ENCODE data around the gene SIK3. TPM values are rescaled to one million over a fixed set of nuclear protein-coding genes. Genes with fewer than 3 reads are reported as not detected.

SIK3 gene
- total RNA-seq, 2 experiments from 2014 or later, result 81.4 to 86.1 TPM

DNA sequence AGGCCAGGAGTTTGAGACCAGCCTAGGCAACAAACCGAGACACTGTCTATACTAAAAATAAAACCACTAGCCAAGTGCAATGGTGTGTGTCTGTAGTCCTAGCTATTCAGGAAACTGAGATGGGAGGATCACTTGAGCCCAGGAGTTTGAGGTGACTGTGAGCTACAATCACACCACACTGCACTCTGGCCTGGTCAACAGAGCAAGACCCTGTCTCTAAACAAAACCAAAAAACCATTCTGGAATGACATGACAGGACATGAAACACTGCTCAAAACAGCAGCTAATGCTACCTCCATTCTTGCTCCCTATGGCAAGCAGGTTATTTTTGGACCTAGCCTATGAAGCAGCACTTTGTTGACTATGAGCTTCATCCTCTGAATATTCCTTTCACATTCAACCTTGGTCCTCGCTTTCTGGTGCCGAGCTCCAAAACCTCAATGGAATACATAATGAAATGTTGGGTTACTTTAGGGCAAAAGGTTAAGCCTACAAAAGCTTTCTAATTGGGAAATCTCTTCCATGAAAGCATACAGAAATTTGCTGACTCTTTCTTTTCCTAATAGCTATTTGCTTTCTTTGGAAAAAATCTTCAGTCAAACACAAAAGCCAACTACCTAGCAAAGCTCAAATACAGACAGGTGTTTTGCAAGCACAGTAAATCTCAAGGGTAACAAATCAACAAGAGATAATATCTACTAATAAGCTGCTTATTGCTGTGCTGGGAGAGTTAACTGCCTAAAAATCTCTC lies 21.1 kb downstream of the SIK3 start:
- ChIA-PET CTCF (interaction anchor here (1.6 kb wide), 1 partner anchor 14 kb away, joined by 3 read pairs; no protein-coding TSS in a partner anchor), POLR2A (interaction anchor here (0.7 to 1.6 kb wide), 4 partner anchors 9 to 48 kb away, joined by 3 to 4 read pairs (median 3); partner anchors contain the start of gene SIK3)
- intact Hi-C loops (cut with DNase I, micrococcal nuclease), result no loop called here
- Histone ChIP-seq H3K9me3 (ENCODE audit: control insufficient read depth in 1 of 2, insufficient read depth in 1 of 2, low read length in 2 of 2) (no peaks in the 10 kb centered on the region), H3K4me3 (ENCODE audit: low read length) (no peak overlapping the region), H3K27ac (ENCODE audit: low read depth in 1 of 2, low read length in 2 of 2) (no peak overlapping the region), H3K27me3 (ENCODE audit: control insufficient read depth in 1 of 2, insufficient read depth in 2 of 2, low read length in 2 of 2) (no peaks in the 10 kb centered on the region), H3K4me1 (ENCODE audit: insufficient read depth, low read length) (peaks cover 25% of the 10 kb centered on the region), H3K36me3 (ENCODE audit: insufficient read depth, low read length) (no peaks in the 10 kb centered on the region)
- H3K27ac Mint-ChIP-seq, result no peak overlapping the region
- no peak for DNase-seq
- H3K4me3 Mint-ChIP-seq, result no peak overlapping the region
- no peak for TF ChIP-seq CTCF (IDR thresholded peaks at IDR 0.05)
- H3K9me3 Mint-ChIP-seq, result no peaks in the 10 kb centered on the region
- no peak for ATAC-seq (ENCODE audit: poor library complexity)
- peaks cover 66% of the 10 kb centered on the region for H3K4me1 Mint-ChIP-seq (ENCODE audit: low read depth)
- no peaks in the 10 kb centered on the region for H3K27me3 Mint-ChIP-seq
- peaks cover 5% of the 10 kb centered on the region for H3K36me3 Mint-ChIP-seq (ENCODE audit: low read depth)

GRCh38 chr11:117075186-117075585 lies 23.0 kb downstream of the SIK3 start:
- Mint-ChIP-seq H3K4me1 (ENCODE audit: low read depth) (peaks cover 58% of the 10 kb centered on the region), H3K27me3 (no peaks in the 10 kb centered on the region), H3K4me3 (no peak overlapping the region), H3K27ac (no peak overlapping the region), H3K36me3 (ENCODE audit: low read depth) (no peaks in the 10 kb centered on the region), H3K9me3 (no peaks in the 10 kb centered on the region)
- intact Hi-C loops (cut with DNase I, micrococcal nuclease), result no loop called here
- POLR2A ChIA-PET, result no interaction called here
- ATAC-seq (ENCODE audit: poor library complexity) (no peak), DNase-seq (no peak)
- no peak for TF ChIP-seq CTCF (IDR thresholded peaks at IDR 0.05)
- Histone ChIP-seq H3K27ac (ENCODE audit: low read depth in 1 of 2, low read length in 2 of 2) (no peak overlapping the region), H3K9me3 (ENCODE audit: control insufficient read depth in 1 of 2, insufficient read depth in 1 of 2, low read length in 2 of 2) (no peaks in the 10 kb centered on the region), H3K4me3 (ENCODE audit: low read length) (no peak overlapping the region), H3K27me3 (ENCODE audit: control insufficient read depth in 1 of 2, insufficient read depth in 2 of 2, low read length in 2 of 2) (no peaks in the 10 kb centered on the region), H3K4me1 (ENCODE audit: insufficient read depth, low read length) (peaks cover 34% of the 10 kb centered on the region), H3K36me3 (ENCODE audit: insufficient read depth, low read length) (no peaks in the 10 kb centered on the region)
- CTCF ChIA-PET, result interaction anchor here (0.6 to 1.2 kb wide), 2 partner anchors 178 to 195 kb away, joined by 3 read pairs; no protein-coding TSS in a partner anchor

- Histone ChIP-seq H3K27me3 (ENCODE audit: control insufficient read depth in 1 of 2, insufficient read depth in 2 of 2, low read length in 2 of 2) (no peaks in the 10 kb centered on the region), H3K27ac (ENCODE audit: low read depth in 1 of 2, low read length in 2 of 2) (no peak overlapping the region), H3K4me3 (ENCODE audit: low read length) (no peak overlapping the region), H3K36me3 (ENCODE audit: insufficient read depth, low read length) (no peaks in the 10 kb centered on the region), H3K9me3 (ENCODE audit: control insufficient read depth in 1 of 2, insufficient read depth in 1 of 2, low read length in 2 of 2) (no peaks in the 10 kb centered on the region), H3K4me1 (ENCODE audit: insufficient read depth, low read length) (peaks cover 34% of the 10 kb centered on the region)
- Mint-ChIP-seq H3K27ac (no peak overlapping the region), H3K4me1 (ENCODE audit: low read depth) (peaks cover 66% of the 10 kb centered on the region), H3K27me3 (no peaks in the 10 kb centered on the region), H3K4me3 (no peak overlapping the region), H3K9me3 (no peaks in the 10 kb centered on the region), H3K36me3 (ENCODE audit: low read depth) (no peaks in the 10 kb centered on the region)
- DNase-seq, result no peak
- intact Hi-C loops (cut with DNase I, micrococcal nuclease), result no loop called here
- TF ChIP-seq CTCF (IDR thresholded peaks at IDR 0.05), result no peak
- ATAC-seq (ENCODE audit: poor library complexity), result no peak
- POLR2A ChIA-PET, result interaction anchor here (0.8 to 1.2 kb wide), 2 partner anchors 10 to 23 kb away, joined by 3 to 7 read pairs; no protein-coding TSS in a partner anchor
- CTCF ChIA-PET, result interaction anchor here (0.7 to 1.2 kb wide), 3 partner anchors 19 to 194 kb away, joined by 3 to 4 read pairs (median 3); no protein-coding TSS in a partner anchor
Measured at GRCh38 chr11:117074119-117074518, 24.1 kb downstream of the SIK3 start.

Measured in CD4-positive, alpha-beta T cell (primary cell).